Measurements from ENCODE around the gene ERCC4. TPM values are rescaled to one million over a fixed set of nuclear protein-coding genes. Genes with fewer than 3 reads are reported as not detected.

ERCC4 gene
- total and polyA plus RNA-seq, 2 of the 8 experiments (the other 6 are each of a cell fraction or from before 2014, with no cell fraction given) = 1.6 to 13.2 TPM

DNA sequence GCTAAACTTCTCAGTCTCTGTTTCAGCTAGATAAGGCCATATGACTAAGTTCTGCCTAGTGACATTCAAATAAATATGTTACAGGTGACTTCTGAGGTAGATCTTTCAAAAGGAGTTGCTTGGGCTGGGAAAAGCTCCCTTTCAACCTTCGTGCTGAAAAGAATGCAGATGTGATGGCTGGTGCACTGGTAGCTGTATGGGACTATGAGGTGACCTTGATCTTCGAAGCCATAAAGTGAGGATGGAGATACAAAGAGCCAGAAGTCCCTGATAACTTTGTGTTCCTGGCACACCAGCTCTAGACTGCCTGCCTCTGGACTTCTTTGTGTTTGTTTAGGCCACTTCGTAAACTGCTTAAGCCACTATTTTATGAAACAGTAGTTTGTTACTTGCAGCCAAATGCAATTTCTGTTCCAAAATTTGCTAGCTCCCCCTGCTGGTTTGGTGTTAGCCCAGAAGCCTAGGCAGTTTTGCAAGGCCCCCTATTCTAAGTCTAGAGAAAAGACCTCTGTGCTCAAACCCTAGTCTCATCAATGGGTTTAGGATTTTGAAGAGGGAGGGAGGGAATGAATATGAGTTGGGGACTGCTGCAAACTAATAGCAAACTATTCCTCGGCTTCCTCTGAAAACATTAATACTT, 23.3 kb upstream of the ERCC4 start:
- H2BK12ac ChIP-seq (ENCODE audit: low read depth, low read length) = no peak overlapping the region
- no peak overlapping the region for H3K14ac ChIP-seq (ENCODE audit: insufficient read length)
- H3K18ac ChIP-seq (ENCODE audit: extremely low read depth, low read length) = no peak overlapping the region
- peak in 2 of 3 experiments; percentile 22 to 28; a peak in 2 of 4 replicates for TF ChIP-seq CTCF (IDR thresholded peaks at IDR 0.05; ENCODE audit: control extremely low read depth in 1 of 3, insufficient read depth in 1 of 3, low read depth in 1 of 3, low read length in 3 of 3)
- TF ChIP-seq CEBPB (IDR thresholded peaks at IDR 0.05; ENCODE audit: low read depth, low read length) = no peak
- peak; percentile 85 for TF ChIP-seq KDM1A (IDR thresholded peaks at IDR 0.05; ENCODE audit: borderline replicate concordance, low read length)
- peak; percentile 15 to 27; a peak in 3 of 4 replicates for TF ChIP-seq RAD21 (IDR thresholded peaks at IDR 0.05 in 1 of 2, conservative IDR thresholded peaks at IDR 0.05 in 1 of 2; ENCODE audit: low read depth in 2 of 2, low read length in 2 of 2)
- no peak overlapping the region for H4K8ac ChIP-seq (ENCODE audit: extremely low read depth, insufficient read depth, low read length)
- no peaks in the 10 kb centered on the region for H3K79me2 ChIP-seq (ENCODE audit: control insufficient read depth in 1 of 2, insufficient read depth in 2 of 2, low read length in 2 of 2)
- H3K23ac ChIP-seq (ENCODE audit: insufficient read length) = no peak overlapping the region
- FAIRE-seq (no peak), DNase-seq (ENCODE audit: low read depth in 1 of 2, low spot score in 2 of 2) (no peak)
- H3K79me1 ChIP-seq (ENCODE audit: low read depth, low read length) = no peaks in the 10 kb centered on the region
- no peak overlapping the region for H3K4me2 ChIP-seq (ENCODE audit: insufficient read depth in 1 of 2, low read depth in 2 of 2, low read length in 2 of 2)
- H4K5ac ChIP-seq (ENCODE audit: insufficient read length, low read depth, low read length) = no peak overlapping the region
- H2AK5ac ChIP-seq (ENCODE audit: low read depth, low read length) = no peak overlapping the region
- no peak overlapping the region for H2BK20ac ChIP-seq (ENCODE audit: low read length)
- no peak overlapping the region for H3K9ac ChIP-seq (replicated peaks in 1 of 4; ENCODE audit: extremely low read depth in 1 of 4, low read depth in 3 of 4, low read length in 3 of 4)
- H2AFZ ChIP-seq (ENCODE audit: low read length) = no peak overlapping the region
- no peak overlapping the region for H3K56ac ChIP-seq (replicated peaks; ENCODE audit: insufficient read length, low read depth, low read length)
- H3K27me3 ChIP-seq (replicated peaks in 1 of 4; ENCODE audit: control insufficient read depth in 3 of 4, extremely low read depth in 1 of 4, insufficient read depth in 3 of 4, low read length in 3 of 4) = no peaks in the 10 kb centered on the region; a peak in 1 of 7 replicates
- WGBS, 2 experiments (ENCODE audit: extremely low coverage in 1 of 2, insufficient coverage in 1 of 2, insufficient read length in 1 of 2, insufficient replicate concordance in 2 of 2, low coverage in 1 of 2, low lambda C conversion rate in 2 of 2, missing lambda C conversion rate in 1 of 2) = 80% methylated on average over 4 of the region's 4 CpGs; no CpG with 5 or more reads in 1 of the 2 experiments
- H3K4me1 ChIP-seq (replicated peaks in 1 of 4; ENCODE audit: control insufficient read depth in 3 of 4, insufficient read depth in 4 of 4, low read length in 3 of 4) = no peaks in the 10 kb centered on the region
- no peaks in the 10 kb centered on the region for H3K23me2 ChIP-seq (ENCODE audit: low read depth, low read length)
- H3K4ac ChIP-seq (replicated peaks; ENCODE audit: insufficient read length, low read depth, low read length) = no peak overlapping the region
- H3K9me3 ChIP-seq (ENCODE audit: insufficient read depth in 2 of 2, low read depth in 1 of 2, low read length in 1 of 2) = peaks cover 6 to 9% of the 10 kb centered on the region in 2 experiments
- ChIA-PET CTCF (ENCODE audit: partially characterized antibody) (interaction anchor here (0.6 to 2.1 kb wide), 4 partner anchors 9 to 341 kb away, joined by 3 to 5 read pairs (median 3); no protein-coding TSS in a partner anchor), POLR2A (ENCODE audit: partially characterized antibody) (interaction anchor here (0.7 kb wide), 1 partner anchor 787 kb away, joined by 3 read pairs; no protein-coding TSS in a partner anchor)
- no peak overlapping the region for H2BK5ac ChIP-seq (ENCODE audit: low read depth, low read length)
- H3K27ac ChIP-seq (ENCODE audit: low read depth, low read length) = no peak overlapping the region
- H4K20me1 ChIP-seq (replicated peaks in 1 of 2; ENCODE audit: control insufficient read depth in 1 of 2, insufficient read depth in 2 of 2, low read length in 2 of 2) = no peaks in the 10 kb centered on the region
- H4K91ac ChIP-seq (replicated peaks; ENCODE audit: insufficient read length, low read length) = no peak overlapping the region
- no peak overlapping the region for H3K4me3 ChIP-seq (ENCODE audit: extremely low read depth in 1 of 4, insufficient read depth in 2 of 4, low read depth in 3 of 4, low read length in 4 of 4)
- H3K36me3 ChIP-seq (ENCODE audit: control insufficient read depth in 2 of 4, insufficient read depth in 4 of 4, low read length in 3 of 4) = no peaks in the 10 kb centered on the region
- no peak overlapping the region for H2BK120ac ChIP-seq (replicated peaks; ENCODE audit: low read depth, low read length)
- H2BK15ac ChIP-seq (ENCODE audit: low read length) = no peak overlapping the region
